Epithelial cell of proximal tubule (primary cell): ENCODE measurements around the gene MOB4. TPM values are rescaled to one million over a fixed set of nuclear protein-coding genes. Genes with fewer than 3 reads are reported as not detected.

ENCODE experiments used
- total RNA-seq: library from RNA; depleted of rRNA; stranded (reverse); fragments of >200 nt; gene quantifications from 2 replicates; pipeline ENCODE4 v1.2.3, GENCODE V29; 2015

Gene MOB4
- total RNA-seq, 1 donor from 2014 or later: 36.3 TPM

Other genes with a start within 250 kb of the MOB4 start
- gene ANKRD44, start 205.3 kb upstream of the MOB4 start, total RNA-seq: 1.7 and 4.2 TPM in 2 replicates
- gene SF3B1, start 81.0 kb upstream of the MOB4 start, total RNA-seq: 125 and 135 TPM in 2 replicates
- gene COQ10B, start 62.5 kb upstream of the MOB4 start, total RNA-seq: 16.7 and 17.9 TPM in 2 replicates
- gene HSPD1, start 16.2 kb upstream of the MOB4 start, total RNA-seq: 407 and 601 TPM in 2 replicates
- gene HSPE1, start 15.7 kb upstream of the MOB4 start, total RNA-seq: 349 and 354 TPM in 2 replicates
- not detected in 2 replicates for gene RFTN2, start 159.5 kb downstream of the MOB4 start, total RNA-seq
- gene MARS2, start 189.3 kb downstream of the MOB4 start, total RNA-seq: 5.8 and 13.4 TPM in 2 replicates